Liver (tissue), 9 donors: ENCODE results near the gene DNM3. TPM values are rescaled to one million over a fixed set of nuclear protein-coding genes. Genes with fewer than 3 reads are reported as not detected.

ENCODE experiments used
- DNase-seq: peaks from one replicate; pipeline ENCODE4 v3.0.0-alpha.2; 2017; ENCODE audit warnings: low spot score
- H3K27ac ChIP-seq, 2 donors: one replicate each; pipeline ENCODE4 v1.7.0; 2013; ENCODE audit warnings: inconsistent platforms in 2 of 2, low read length in 2 of 2, control low read depth in 1 of 2, low read depth in 1 of 2, mild to moderate bottlenecking in 1 of 2
- H3K27me3 ChIP-seq, 4 donors: one replicate each; pipeline versions ENCODE4 v1.6.1 to v1.7.0; 2013; ENCODE audit warnings: low read length in 3 of 4, inconsistent platforms in 1 of 4, mild to moderate bottlenecking in 1 of 4, moderate library complexity in 1 of 4; ENCODE audit not compliant: control insufficient read depth in 4 of 4, insufficient read depth in 4 of 4
- H3K36me3 ChIP-seq, 4 donors: one replicate each; pipeline versions ENCODE4 v1.6.1 to v1.7.0; 2013; ENCODE audit warnings: low read length in 3 of 4, mild to moderate bottlenecking in 3 of 4, low read depth in 1 of 4, moderate library complexity in 1 of 4; ENCODE audit not compliant: control insufficient read depth in 4 of 4, insufficient read depth in 3 of 4
- H3K4me1 ChIP-seq, 4 donors: one replicate each; pipeline versions ENCODE4 v1.6.1 to v1.7.0; 2013; ENCODE audit warnings: low read length in 3 of 4, mild to moderate bottlenecking in 3 of 4, moderate library complexity in 1 of 4; ENCODE audit not compliant: control insufficient read depth in 4 of 4, insufficient read depth in 4 of 4
- H3K4me3 ChIP-seq, 3 donors: one replicate each; pipeline versions ENCODE4 v1.6.1 to v1.7.0; 2013; ENCODE audit warnings: low read length in 3 of 3, control low read depth in 1 of 3, low read depth in 1 of 3, mild to moderate bottlenecking in 1 of 3
- H3K9ac ChIP-seq, 2 donors: one replicate each; pipeline ENCODE4 v1.7.0; 2013; ENCODE audit warnings: low read length in 2 of 2, mild to moderate bottlenecking in 2 of 2, moderate library complexity in 2 of 2, control low read depth in 1 of 2, low read depth in 1 of 2
- H3K9me3 ChIP-seq, 4 donors: one replicate each; pipeline versions ENCODE4 v1.6.1 to v1.7.0; 2013; ENCODE audit warnings: low read length in 3 of 4; ENCODE audit not compliant: control insufficient read depth in 4 of 4
- ATF3 ChIP-seq: IDR thresholded peaks from 2 replicates; pipeline ENCODE4 v1.6.1; 2016; ENCODE audit warnings: antibody characterized with exemption
- CTCF ChIP-seq: fragments of 150-350 bp; IDR thresholded peaks from 2 replicates; pipeline ENCODE4 v1.5.1; 2017; ENCODE audit warnings: improper control_type of control experiment, low read depth, low read length; ENCODE audit not compliant: missing input control
- EGR1 ChIP-seq, 2 donors: IDR thresholded peaks; 2 replicates each; pipeline ENCODE4 v1.6.1; 2016 to 2018; ENCODE audit warnings: antibody characterized with exemption in 2 of 2, low read depth in 2 of 2
- FOXA1 ChIP-seq: IDR thresholded peaks from 2 replicates; pipeline ENCODE4 v1.6.1; 2016; ENCODE audit warnings: antibody characterized with exemption
- FOXA2 ChIP-seq: IDR thresholded peaks from 2 replicates; pipeline ENCODE4 v1.6.1; 2016; ENCODE audit warnings: antibody characterized with exemption
- HNF4A ChIP-seq, 2 donors: conservative IDR thresholded peaks; 2 replicates each; pipeline ENCODE4 v1.6.1; 2016; ENCODE audit warnings: antibody characterized with exemption in 2 of 2, mild to moderate bottlenecking in 2 of 2
- HNF4G ChIP-seq: IDR thresholded peaks from 2 replicates; pipeline ENCODE4 v1.6.1; 2016; ENCODE audit warnings: antibody characterized with exemption
- JUND ChIP-seq, 2 donors: IDR thresholded peaks; 2 replicates each; pipeline ENCODE4 v1.6.1; 2016; ENCODE audit warnings: antibody characterized with exemption in 2 of 2
- MAX ChIP-seq: IDR thresholded peaks from 2 replicates; pipeline ENCODE4 v1.6.1; 2016; ENCODE audit warnings: antibody characterized with exemption
- NR2F2 ChIP-seq: IDR thresholded peaks from 2 replicates; pipeline ENCODE4 v1.6.1; 2016; ENCODE audit warnings: antibody characterized with exemption
- REST ChIP-seq: IDR thresholded peaks from 2 replicates; pipeline ENCODE4 v1.6.1; 2016; ENCODE audit warnings: antibody characterized with exemption, mild to moderate bottlenecking
- YY1 ChIP-seq: IDR thresholded peaks from 2 replicates; pipeline ENCODE4 v1.6.1; 2016; ENCODE audit warnings: antibody characterized with exemption, mild to moderate bottlenecking
- ZBTB33 ChIP-seq: IDR thresholded peaks from 2 replicates; pipeline ENCODE4 v1.6.1; 2016; ENCODE audit warnings: antibody characterized with exemption
- WGBS: extraction: QIAGEN DNeasy Blood & Tissue Kit; methylation state at CpG from one replicate; pipeline ENCODE4 v1.1.7; 2013; 5-methylcytosine and 5-hydroxymethylcytosine counted together
- polyA plus RNA-seq, 2 donors: library from polyadenylated mRNA; stranded (reverse) in 1 of 2; unstranded in 1 of 2; fragments of 200-250 nt in 1 of 2; fragments of >200 nt in 1 of 2; fragmentation: Nextera tagmentation in 1 of 2; extraction: Ambion mirVana in 1 of 2; gene quantifications; one replicate each; pipeline versions ENCODE4 v1.2.1 to v1.2.3, GENCODE V29; 2013 to 2015
- total RNA-seq, 2 donors: library from RNA; depleted of rRNA; stranded (reverse); fragments of >200 nt; gene quantifications; one replicate each; pipeline ENCODE4 v1.2.3, GENCODE V29; 2014
- donor health status: healthy.
- donor health status: healthy.
- donor health status: healthy.
- donor health status: healthy.
- donor health status: healthy.

Gene DNM3
- total and polyA plus RNA-seq, 4 donors: 0.08 to 3.2 (median 1.0) TPM

GRCh38 chr1:172148707-172149106 lies 307.4 kb downstream of the DNM3 start (continued):
- no peak for TF ChIP-seq CTCF

GRCh38 chr1:172149346-172149745 lies 308.0 kb downstream of the DNM3 start:
- Histone ChIP-seq H3K27ac (no peak overlapping the region), H3K36me3 (no peaks in the 10 kb centered on the region), H3K9me3 (no peaks in the 10 kb centered on the region), H3K9ac (no peak overlapping the region), H3K4me1 (no peaks in the 10 kb centered on the region), H3K4me3 (no peak overlapping the region), H3K27me3 (no peaks in the 10 kb centered on the region)
- DNase-seq: no peak
- no peak for TF ChIP-seq EGR1 (IDR thresholded peaks at IDR 0.05; ENCODE audit: low read depth in 2 of 2)
- no peak for TF ChIP-seq CTCF
- no peak for TF ChIP-seq FOXA2
- no peak for TF ChIP-seq JUND (IDR thresholded peaks at IDR 0.05)
- no peak for TF ChIP-seq REST
- no peak for TF ChIP-seq ATF3
- no peak for TF ChIP-seq NR2F2
- no peak for TF ChIP-seq HNF4G
- TF ChIP-seq ZBTB33: no peak
- no peak for TF ChIP-seq HNF4A (conservative IDR thresholded peaks at IDR 0.05)
- TF ChIP-seq FOXA1: no peak
- 92% methylated on average over 2 of the region's 2 CpGs for WGBS

- H3K27me3 ChIP-seq: no peaks in the 10 kb centered on the region
- no peak overlapping the region for H3K9ac ChIP-seq
- no peak overlapping the region for H3K4me3 ChIP-seq
- no peaks in the 10 kb centered on the region for H3K4me1 ChIP-seq
- no peaks in the 10 kb centered on the region for H3K9me3 ChIP-seq
- TF ChIP-seq MAX (peak; percentile 22), JUND (IDR thresholded peaks at IDR 0.05) (peak in 1 of 2 donors; percentile 46), YY1 (no peak)
- no peaks in the 10 kb centered on the region for H3K36me3 ChIP-seq
- H3K27ac ChIP-seq: no peak overlapping the region
- no peak for DNase-seq
- WGBS: 65% methylated on average over 2 of the region's 2 CpGs
These were observed 313.3 kb downstream of the DNM3 start for GRCh38 chr1:172154551-172154950.
